Left ventricle myocardium inferior (tissue), 1 donor: ENCODE data around the gene GPR18. TPM values are rescaled to one million over a fixed set of nuclear protein-coding genes. Genes with fewer than 3 reads are reported as not detected.

Experiments used
- DNase-seq: peaks from one replicate; pipeline ENCODE4 v3.0.0-alpha.2; 2020
- H3K27ac ChIP-seq: fragments of 200-600 bp; replicated peaks from 2 replicates; pipeline ENCODE4 v1.8.0; 2021
- H3K27me3 ChIP-seq: fragments of 200-600 bp; 2 replicates; pipeline ENCODE4 v1.8.0; 2021; ENCODE audit warnings: low read depth
- H3K36me3 ChIP-seq: fragments of 200-600 bp; 2 replicates; pipeline ENCODE4 v1.8.0; 2021
- H3K4me1 ChIP-seq: fragments of 200-600 bp; 2 replicates; pipeline ENCODE4 v1.8.0; 2021
- H3K4me3 ChIP-seq: fragments of 200-600 bp; 2 replicates; pipeline ENCODE4 v1.8.0; 2021; ENCODE audit warnings: mild to moderate bottlenecking, moderate library complexity
- H3K9me3 ChIP-seq: fragments of 200-600 bp; replicated peaks from 2 replicates; pipeline ENCODE4 v1.8.0; 2021
- intact Hi-C: fragments of 100-400 bp; cut with micrococcal nuclease; formaldehyde crosslinking; loops from one replicate; pipeline ENCODE4 v1.11.0; 2022
- total RNA-seq: library from RNA; stranded (reverse); fragmentation: NEBNext Ultra II Directional; extraction: Animal tissue kit (Norgen Biotek cat#: 25700); gene quantifications from one replicate; pipeline ENCODE4 v1.2.1, GENCODE V29; 2021
- TF ChIP-seq, protein P1 (sequence below): fragments of 200-600 bp; IDR thresholded peaks from 2 replicates; pipeline ENCODE4 v1.8.0; 2021; ENCODE audit warnings: antibody characterized with exemption, mild to moderate bottlenecking, borderline replicate concordance
- donor health status: DM: no; HTN: yes; CAD: no; lungs with severe emphysema.

Gene GPR18
- total RNA-seq, 1 donor from 2014 or later = not detected

DNA sequence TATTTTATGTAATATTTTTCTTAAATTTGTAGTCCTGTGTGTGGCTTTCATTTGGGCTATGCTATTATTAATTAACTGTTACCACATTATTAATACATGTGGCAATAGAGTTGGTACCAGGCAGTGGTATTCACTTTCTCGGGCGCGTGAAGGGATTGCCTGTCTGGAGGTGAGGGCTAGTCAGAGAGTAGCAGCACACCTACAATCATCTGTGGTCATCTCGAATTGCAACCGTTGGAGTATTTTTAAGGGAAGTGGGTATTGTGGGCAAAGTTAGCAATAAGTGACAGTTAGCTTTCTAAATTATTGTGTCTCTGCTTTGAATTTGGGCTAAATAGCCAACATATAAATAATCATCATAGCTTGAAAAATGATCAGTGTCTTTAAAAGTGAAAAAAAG is 20.0 kb upstream of the GPR18 start:
- TF ChIP-seq, protein P1, sequence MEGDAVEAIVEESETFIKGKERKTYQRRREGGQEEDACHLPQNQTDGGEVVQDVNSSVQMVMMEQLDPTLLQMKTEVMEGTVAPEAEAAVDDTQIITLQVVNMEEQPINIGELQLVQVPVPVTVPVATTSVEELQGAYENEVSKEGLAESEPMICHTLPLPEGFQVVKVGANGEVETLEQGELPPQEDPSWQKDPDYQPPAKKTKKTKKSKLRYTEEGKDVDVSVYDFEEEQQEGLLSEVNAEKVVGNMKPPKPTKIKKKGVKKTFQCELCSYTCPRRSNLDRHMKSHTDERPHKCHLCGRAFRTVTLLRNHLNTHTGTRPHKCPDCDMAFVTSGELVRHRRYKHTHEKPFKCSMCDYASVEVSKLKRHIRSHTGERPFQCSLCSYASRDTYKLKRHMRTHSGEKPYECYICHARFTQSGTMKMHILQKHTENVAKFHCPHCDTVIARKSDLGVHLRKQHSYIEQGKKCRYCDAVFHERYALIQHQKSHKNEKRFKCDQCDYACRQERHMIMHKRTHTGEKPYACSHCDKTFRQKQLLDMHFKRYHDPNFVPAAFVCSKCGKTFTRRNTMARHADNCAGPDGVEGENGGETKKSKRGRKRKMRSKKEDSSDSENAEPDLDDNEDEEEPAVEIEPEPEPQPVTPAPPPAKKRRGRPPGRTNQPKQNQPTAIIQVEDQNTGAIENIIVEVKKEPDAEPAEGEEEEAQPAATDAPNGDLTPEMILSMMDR = no peak
- H3K9me3 ChIP-seq = no peaks in the 10 kb centered on the region
- peaks cover 36% of the 10 kb centered on the region for H3K4me1 ChIP-seq
- no peaks in the 10 kb centered on the region for H3K27me3 ChIP-seq
- peaks cover 3% of the 10 kb centered on the region for H3K36me3 ChIP-seq
- intact Hi-C loops = no loop called here
- DNase-seq = no peak
- no peak overlapping the region for H3K4me3 ChIP-seq
- no peak overlapping the region for H3K27ac ChIP-seq

DNA sequence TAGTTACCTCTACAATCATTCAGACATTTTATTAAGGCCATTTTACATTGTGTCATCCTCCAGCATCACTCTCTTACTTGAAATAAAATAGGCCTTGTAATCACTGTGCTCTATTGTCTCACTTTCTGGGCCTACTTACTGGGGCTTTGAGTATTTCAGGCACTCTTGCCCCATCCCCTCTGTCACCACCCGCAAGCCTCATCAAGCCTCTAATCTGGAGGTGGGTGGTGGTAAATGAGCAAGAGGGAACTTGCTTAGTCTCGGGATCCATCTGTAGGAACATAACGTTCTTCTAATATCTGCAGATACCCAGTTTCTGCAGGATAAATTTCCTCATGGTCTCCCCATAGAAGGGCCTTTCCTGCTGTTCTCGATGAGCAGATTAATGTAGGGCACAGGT is 19.4 kb upstream of the GPR18 start:
- intact Hi-C loops = no loop called here
- Histone ChIP-seq H3K9me3 (peaks cover 2% of the 10 kb centered on the region), H3K36me3 (peaks cover 3% of the 10 kb centered on the region), H3K27ac (no peak overlapping the region), H3K27me3 (no peaks in the 10 kb centered on the region), H3K4me3 (no peak overlapping the region), H3K4me1 (peaks cover 31% of the 10 kb centered on the region)
- TF ChIP-seq, protein P1 = no peak
- DNase-seq = no peak

DNA sequence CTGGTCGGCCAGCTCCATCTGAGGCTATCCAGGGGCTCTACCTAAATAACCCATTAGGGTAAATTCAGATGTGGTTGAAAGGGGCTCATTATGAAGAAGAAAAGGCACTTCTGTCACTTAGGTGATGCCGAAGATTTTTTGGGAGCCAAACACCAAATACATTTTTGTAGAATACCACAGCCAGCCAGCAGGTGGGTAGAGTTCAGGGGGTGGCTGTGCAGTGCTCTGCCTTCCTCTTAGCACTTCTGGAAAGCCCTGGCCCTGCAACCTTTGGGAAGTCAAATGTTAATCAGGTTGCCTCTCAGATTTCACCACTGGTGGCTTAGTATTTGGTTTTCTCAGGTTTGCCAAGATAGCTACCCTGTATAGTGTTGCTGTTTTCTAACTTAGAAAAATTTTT is 18.5 kb upstream of the GPR18 start:
- no peak overlapping the region for H3K4me3 ChIP-seq
- no peak overlapping the region for H3K27ac ChIP-seq
- H3K9me3 ChIP-seq = peaks cover 9% of the 10 kb centered on the region
- no peak for DNase-seq
- H3K4me1 ChIP-seq = peaks cover 22% of the 10 kb centered on the region
- TF ChIP-seq, protein P1 = no peak
- no peaks in the 10 kb centered on the region for H3K27me3 ChIP-seq
- H3K36me3 ChIP-seq = peaks cover 3% of the 10 kb centered on the region
- intact Hi-C loops = no loop called here

DNA sequence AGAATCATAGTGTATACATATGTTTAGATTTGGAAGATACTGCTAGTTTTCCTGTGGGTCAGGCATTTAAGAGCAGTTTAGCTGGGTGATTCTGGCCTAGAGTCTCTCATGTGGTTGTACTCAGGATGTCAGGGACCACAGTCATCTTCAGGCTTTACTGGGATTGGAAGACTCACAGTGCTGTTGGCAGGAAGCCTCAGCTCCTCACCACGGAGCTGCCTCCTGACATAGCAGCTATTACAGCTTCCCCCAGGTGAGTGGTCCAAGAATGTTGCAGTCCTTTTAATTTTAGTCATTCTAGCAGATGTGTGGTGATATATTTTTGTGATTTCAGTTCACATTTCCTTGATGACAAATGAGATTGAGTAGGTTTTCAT is 16.9 kb upstream of the GPR18 start:
- H3K9me3 ChIP-seq = peaks cover 9% of the 10 kb centered on the region
- no peak overlapping the region for H3K4me3 ChIP-seq
- H3K4me1 ChIP-seq = peaks cover 17% of the 10 kb centered on the region
- TF ChIP-seq, protein P1 = no peak
- H3K27me3 ChIP-seq = no peaks in the 10 kb centered on the region
- H3K36me3 ChIP-seq = peaks cover 3% of the 10 kb centered on the region
- intact Hi-C loops = no loop called here
- no peak overlapping the region for H3K27ac ChIP-seq
- no peak for DNase-seq

DNA sequence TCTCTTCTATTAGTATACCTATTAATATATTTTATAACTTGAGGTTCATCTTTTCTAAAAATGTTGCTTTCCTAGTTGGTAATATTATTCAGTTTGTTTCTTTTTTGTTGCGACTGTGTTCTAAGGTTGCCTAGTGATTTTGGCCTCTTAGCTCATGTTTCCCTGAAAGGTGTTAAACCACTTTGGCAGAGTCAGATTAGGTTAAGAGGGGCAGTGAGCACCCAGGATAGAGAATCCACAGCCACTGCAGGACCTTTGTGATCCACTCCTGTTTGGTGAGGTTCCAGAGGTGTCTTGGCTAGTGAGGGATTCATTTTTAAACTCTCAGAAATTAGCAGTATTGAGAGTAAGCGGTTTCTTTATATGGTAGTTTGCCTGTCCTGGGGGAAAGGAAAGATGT is 14.9 kb upstream of the GPR18 start:
- intact Hi-C loops = no loop called here
- no peak for DNase-seq
- Histone ChIP-seq H3K4me3 (no peak overlapping the region), H3K9me3 (peaks cover 9% of the 10 kb centered on the region), H3K4me1 (peaks cover 17% of the 10 kb centered on the region), H3K36me3 (peaks cover 3% of the 10 kb centered on the region), H3K27ac (no peak overlapping the region), H3K27me3 (no peaks in the 10 kb centered on the region)
- TF ChIP-seq, protein P1 = no peak

DNA sequence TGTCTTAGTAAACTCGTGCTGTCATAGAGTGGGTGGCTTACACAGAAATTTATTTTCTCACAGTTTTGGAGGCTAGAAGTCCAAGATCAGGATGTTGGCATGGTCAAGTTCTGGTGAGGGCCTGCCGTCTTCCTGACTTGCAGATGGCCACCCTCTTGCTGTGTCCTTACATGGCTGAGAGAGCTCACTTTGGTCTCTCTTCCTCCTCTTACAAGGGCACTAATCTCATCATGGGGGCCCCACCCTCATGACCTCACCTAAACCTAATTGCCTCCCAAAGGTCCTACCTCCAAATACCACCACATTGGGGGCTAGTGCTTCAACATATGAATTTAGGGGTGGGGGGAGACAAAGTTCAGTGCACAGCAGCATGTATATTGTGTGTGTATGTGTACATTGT is 14.3 kb upstream of the GPR18 start:
- no peak overlapping the region for H3K27ac ChIP-seq
- H3K36me3 ChIP-seq = peaks cover 3% of the 10 kb centered on the region
- TF ChIP-seq, protein P1 = no peak
- no peaks in the 10 kb centered on the region for H3K27me3 ChIP-seq
- DNase-seq = no peak
- intact Hi-C loops = no loop called here
- peaks cover 9% of the 10 kb centered on the region for H3K9me3 ChIP-seq
- no peak overlapping the region for H3K4me3 ChIP-seq
- peaks cover 17% of the 10 kb centered on the region for H3K4me1 ChIP-seq
